ENCODE data around the gene CDC14B. TPM values are rescaled to one million over a fixed set of nuclear protein-coding genes. Genes with fewer than 3 reads are reported as not detected.

CDC14B gene
- total RNA-seq, 1 experiment from 2014 or later: 28.4 TPM

DNA sequence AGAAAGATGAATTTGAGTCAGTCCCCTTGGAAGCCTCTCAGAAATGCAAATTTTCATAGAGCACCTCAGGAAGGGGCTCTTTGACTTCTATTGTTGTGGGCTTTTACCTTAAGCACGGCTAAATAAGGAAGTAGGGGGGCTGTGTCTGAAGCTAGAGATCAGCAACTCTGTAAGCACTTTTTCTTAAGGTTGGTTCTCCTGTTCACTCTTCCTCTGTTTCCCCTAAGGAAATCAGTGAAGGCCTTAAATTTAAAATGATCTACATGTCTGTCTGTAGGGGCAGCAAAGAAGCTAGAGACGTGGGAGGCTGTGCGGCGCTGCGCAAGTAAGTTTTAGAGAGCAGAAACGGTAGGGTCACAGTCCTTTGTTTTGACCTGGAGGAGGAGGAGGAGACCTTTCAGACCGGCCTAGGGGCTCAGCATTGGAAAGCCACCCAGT is 1.2 kb upstream of the CDC14B start:
- no CpG with 5 or more reads among the region's 7 CpGs for WGBS (ENCODE audit: extremely low coverage, insufficient read length, low lambda C conversion rate)
- no peak overlapping the region for H4K5ac ChIP-seq (ENCODE audit: insufficient read length, low read depth, low read length)
- H2BK20ac ChIP-seq (ENCODE audit: low read depth, low read length, poor library complexity, severe bottlenecking): no peak overlapping the region
- Mint-ChIP-seq H3K9me3 (no peaks in the 10 kb centered on the region), H3K36me3 (ENCODE audit: insufficient read depth in 1 of 3, low read depth in 3 of 3) (peaks cover 0 to 2% (median 0%) of the 10 kb centered on the region in 3 experiments; a peak in 1 of 7 replicates), H3K27ac (peak overlapping the region; percentile 83 to 98 (median 95)), H3K4me1 (peaks cover 25 to 27% of the 10 kb centered on the region in 2 experiments), H3K4me3 (peak overlapping the region; percentile 76 to 86), H3K27me3 (ENCODE audit: low read depth) (peaks cover 55% of the 10 kb centered on the region)
- H3K27me3 ChIP-seq (ENCODE audit: insufficient read depth, low read length): peaks cover 3% of the 10 kb centered on the region; the same call in 1 of the 2 replicates
- H3T11ph ChIP-seq (ENCODE audit: low read length): no peak overlapping the region
- H3K9ac ChIP-seq (ENCODE audit: extremely low read depth, insufficient read length, low read length): no peak overlapping the region
- H4K20me1 ChIP-seq (ENCODE audit: control insufficient read depth, insufficient read depth, insufficient read length): no peaks in the 10 kb centered on the region
- peak overlapping the region; percentile 37 for H3K27ac ChIP-seq (ENCODE audit: insufficient read length, low read depth, low read length)
- DNase-seq: peak; percentile 79
- TF ChIP-seq, protein P1, sequence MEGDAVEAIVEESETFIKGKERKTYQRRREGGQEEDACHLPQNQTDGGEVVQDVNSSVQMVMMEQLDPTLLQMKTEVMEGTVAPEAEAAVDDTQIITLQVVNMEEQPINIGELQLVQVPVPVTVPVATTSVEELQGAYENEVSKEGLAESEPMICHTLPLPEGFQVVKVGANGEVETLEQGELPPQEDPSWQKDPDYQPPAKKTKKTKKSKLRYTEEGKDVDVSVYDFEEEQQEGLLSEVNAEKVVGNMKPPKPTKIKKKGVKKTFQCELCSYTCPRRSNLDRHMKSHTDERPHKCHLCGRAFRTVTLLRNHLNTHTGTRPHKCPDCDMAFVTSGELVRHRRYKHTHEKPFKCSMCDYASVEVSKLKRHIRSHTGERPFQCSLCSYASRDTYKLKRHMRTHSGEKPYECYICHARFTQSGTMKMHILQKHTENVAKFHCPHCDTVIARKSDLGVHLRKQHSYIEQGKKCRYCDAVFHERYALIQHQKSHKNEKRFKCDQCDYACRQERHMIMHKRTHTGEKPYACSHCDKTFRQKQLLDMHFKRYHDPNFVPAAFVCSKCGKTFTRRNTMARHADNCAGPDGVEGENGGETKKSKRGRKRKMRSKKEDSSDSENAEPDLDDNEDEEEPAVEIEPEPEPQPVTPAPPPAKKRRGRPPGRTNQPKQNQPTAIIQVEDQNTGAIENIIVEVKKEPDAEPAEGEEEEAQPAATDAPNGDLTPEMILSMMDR (conservative IDR thresholded peaks at IDR 0.05): peak; percentile 45; the same call in 2 of the 3 replicates
- no peak overlapping the region for H2BK15ac ChIP-seq (ENCODE audit: low read depth, low read length)
- no peak overlapping the region for H2BK120ac ChIP-seq (ENCODE audit: low read depth, low read length, poor library complexity, severe bottlenecking)
- H3K23ac ChIP-seq (ENCODE audit: insufficient read length, low read depth, low read length): no peak overlapping the region
- H2BK12ac ChIP-seq (ENCODE audit: insufficient read length, low read depth, low read length): no peak overlapping the region
- no peak overlapping the region for H4K8ac ChIP-seq (replicated peaks; ENCODE audit: insufficient read length, low read depth, low read length)
- H3K4ac ChIP-seq (ENCODE audit: low read depth, low read length): no peak overlapping the region
- peak overlapping the region; percentile 34 for H2AFZ ChIP-seq (ENCODE audit: low read length)
- no peaks in the 10 kb centered on the region for H3K9me3 ChIP-seq (ENCODE audit: control insufficient read depth, low read depth, low read length)
- H3K4me1 ChIP-seq (ENCODE audit: insufficient read depth, low read length): peaks cover 3% of the 10 kb centered on the region; the same call in 1 of the 2 replicates
- H3K14ac ChIP-seq (ENCODE audit: insufficient read depth, low read length): no peak overlapping the region
- no peak overlapping the region for H2BK5ac ChIP-seq (ENCODE audit: insufficient read length, low read length)
- no peaks in the 10 kb centered on the region for H3K79me1 ChIP-seq (ENCODE audit: insufficient read depth, low read depth, low read length, poor library complexity, severe bottlenecking)
- H3K23me2 ChIP-seq (ENCODE audit: insufficient read length, low read depth, low read length, poor library complexity, severe bottlenecking): peaks cover 23% of the 10 kb centered on the region
- H2AK5ac ChIP-seq (ENCODE audit: insufficient read length, low read length): no peak overlapping the region
- no peak overlapping the region for H3K56ac ChIP-seq (ENCODE audit: insufficient read length, low read depth, low read length)
- no peak overlapping the region for H4K91ac ChIP-seq (ENCODE audit: insufficient read length, low read depth, low read length)
- peaks cover 2% of the 10 kb centered on the region; the same call in 1 of the 2 replicates for H3K79me2 ChIP-seq (ENCODE audit: insufficient read depth, low read length)
- peak overlapping the region; percentile 79 for H3K18ac ChIP-seq (ENCODE audit: insufficient read length, low read depth, low read length)
- peak overlapping the region; percentile 57 for H3K4me2 ChIP-seq (ENCODE audit: insufficient read depth, insufficient read length, low read length)
